GM19238 (cell line): Measurements from ENCODE around the gene TMEM91.
A peak's percentile ranks its signal among the peaks of the same experiment; 100 is the strongest.
"Not testable (repeated sequence)": the region's sequence is repeated elsewhere in the genome, so short reads cannot be mapped to it uniquely, and the experiment has no call there.

Experiments used
- DNase-seq: peaks from one replicate; pipeline ENCODE4 v3.0.0; 2011; ENCODE audit warnings: low spot score; ENCODE audit not compliant: insufficient read length

TMEM91 gene

DNA sequence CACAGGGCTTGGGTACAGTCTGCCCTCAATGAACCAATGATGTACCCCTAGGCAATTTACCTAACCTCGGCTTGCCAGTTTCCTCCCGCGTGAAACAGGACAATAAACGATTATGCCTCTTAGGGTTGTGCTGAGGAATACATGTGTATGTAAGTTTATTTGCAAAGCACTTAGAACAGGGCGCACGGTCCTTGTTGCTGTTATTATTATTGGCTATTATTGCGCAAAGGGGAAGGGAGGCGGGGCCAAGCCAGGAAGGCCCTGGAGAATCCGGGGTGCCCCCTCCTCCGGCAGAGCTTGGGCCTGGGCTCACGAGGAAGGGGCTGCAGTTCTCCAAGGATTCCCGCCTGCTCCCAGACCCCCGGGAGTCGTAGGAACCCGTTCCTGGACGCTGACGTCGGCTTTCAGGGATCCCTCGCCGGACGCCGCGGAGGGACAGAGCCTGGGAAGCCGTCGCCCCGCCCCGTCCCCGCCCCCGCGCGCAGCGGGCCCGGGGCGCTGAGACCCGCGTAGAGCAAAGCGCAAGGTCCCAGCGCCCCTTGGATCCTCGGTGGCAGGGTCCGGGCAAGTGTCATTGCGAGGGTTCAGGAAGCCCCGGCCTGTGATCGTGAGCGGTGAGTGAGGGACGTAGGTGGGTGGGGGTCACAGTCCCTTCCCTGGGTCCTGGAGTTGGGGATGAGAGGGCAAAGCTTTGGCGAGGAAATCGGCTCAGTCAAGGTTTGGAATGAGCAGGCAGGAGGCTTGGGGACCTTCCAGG lies at the start of gene TMEM91:
TSS of gene TMEM91 (plus strand) at position 293 of the 757 bp plus-strand sequence. CDS start 1,777 bp downstream, outside the sequence.
- no peak for DNase-seq

DNA sequence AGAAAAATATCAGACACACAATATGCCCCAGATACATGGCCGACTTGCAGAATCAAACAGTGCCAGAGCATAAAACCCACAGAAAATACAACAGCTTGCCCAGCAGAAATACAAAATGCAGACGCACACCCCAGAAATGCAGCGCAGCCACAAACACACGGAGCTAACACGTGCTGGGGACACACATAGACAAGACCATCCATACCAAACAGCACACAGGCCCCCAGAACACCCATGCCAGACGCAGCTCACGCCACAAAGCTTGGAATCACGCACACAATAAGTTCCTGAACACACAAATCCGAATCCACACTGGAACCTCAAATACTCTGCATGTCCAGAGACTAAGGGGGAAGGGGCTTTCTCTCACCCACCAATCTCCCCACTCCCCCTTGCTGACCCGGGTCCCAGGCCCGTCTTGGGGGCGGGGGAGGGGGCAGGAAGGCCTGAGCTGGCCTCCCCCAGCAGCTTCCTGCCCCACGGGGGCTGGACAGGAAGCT lies 49.2 kb upstream of the TMEM91 start:
- DNase-seq: no peak

DNA sequence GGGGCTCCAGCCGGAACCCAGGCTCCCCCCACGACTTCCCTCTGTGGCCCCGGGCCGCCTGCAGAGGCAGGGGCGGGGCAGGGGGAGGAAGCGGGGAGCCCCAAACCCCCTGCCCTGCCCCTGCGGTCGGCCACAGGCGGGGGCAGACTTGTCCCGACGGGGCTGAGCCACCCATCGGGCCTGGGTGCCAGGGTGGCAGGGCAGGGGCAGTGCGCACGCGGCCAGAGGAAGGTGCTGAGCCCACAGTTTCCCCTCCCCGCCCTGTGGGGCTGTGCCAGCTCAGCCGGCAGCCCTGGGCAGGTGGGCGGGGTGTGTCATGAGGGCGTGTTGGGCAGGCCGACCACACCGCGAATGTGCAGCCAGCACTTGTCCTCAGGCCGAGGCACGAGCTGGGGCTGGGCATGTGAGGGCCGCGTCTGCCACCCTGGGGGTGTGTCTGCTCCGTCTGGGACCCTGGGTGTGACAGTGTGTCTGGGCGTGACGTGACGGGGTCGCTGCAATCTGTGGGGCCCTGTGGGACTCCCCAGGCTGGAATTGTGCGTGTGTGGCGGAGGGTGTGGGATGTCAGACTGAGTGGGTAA lies 48.7 kb upstream of the TMEM91 start:
- DNase-seq: peak; percentile 91

DNA sequence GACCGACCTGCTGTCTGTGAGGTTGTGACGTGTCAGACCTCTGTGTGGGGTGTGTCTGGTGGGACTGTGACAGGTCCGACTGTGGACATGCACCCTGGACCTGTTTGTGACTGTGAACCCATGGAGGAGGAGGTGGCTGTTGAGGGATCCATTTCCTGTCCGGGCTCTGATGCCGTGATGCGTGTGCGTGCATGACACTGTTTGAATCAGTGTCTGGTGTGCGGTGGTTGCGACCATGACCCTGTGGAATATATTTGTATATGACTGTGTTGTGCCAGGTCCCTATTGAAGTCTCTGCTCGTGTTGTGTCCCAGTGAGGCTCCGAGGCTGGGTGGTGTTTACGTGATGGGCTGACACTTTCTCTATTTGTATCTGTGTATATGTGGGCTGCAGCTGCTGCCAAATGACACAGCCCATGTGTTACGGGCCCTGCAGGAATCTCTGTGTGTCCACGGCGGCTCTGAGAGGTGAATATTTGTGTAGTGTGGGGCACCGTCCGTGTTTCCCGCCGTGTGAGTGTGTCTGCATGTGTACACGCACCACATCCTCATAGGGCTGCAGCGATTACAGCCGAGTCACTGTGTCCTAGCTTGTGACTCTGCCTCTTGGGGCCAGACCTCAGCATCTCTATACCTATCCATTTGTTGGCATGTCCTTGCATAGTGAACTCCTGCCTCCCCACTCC lies 48.0 kb upstream of the TMEM91 start:
- DNase-seq: no peak

DNA sequence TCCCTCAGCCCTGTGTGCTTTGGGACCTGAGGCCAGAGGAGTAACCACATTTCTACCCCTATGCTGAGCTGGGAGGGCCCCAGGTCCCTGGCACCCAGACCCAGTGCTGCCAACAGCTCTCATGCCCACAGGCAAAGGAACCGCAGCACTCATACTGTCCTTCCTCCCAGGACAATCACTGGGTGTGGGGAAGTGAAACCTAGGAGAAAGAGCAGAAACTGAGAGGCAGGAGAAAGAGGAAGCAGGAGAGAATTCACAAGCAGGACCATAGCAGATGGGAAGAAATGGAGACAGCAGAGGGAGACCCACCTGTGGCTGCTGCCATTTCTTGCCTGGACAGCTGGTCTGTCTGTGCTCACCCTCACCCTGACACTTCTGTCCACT lies 47.5 kb upstream of the TMEM91 start:
- no peak for DNase-seq

DNA sequence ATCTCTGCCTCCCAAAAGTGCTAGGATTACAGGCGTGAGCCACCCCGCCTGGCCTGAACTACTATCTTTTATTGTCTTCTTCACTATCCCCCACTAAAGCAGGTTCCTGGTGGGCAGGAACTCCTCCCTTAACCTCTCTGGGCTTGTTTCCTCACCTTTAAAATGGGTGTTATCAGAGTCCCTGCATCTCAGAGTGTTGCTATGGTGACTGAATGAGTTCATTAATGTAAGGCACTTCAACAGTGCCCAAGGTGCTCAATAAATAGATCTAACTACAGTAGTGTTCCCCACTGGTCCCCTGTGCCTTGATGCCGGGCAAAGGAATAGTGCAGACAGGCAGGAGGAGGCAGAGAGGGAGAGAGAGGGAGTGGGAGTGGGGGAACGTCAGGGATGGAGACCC lies 45.9 kb upstream of the TMEM91 start:
- no peak for DNase-seq

DNA sequence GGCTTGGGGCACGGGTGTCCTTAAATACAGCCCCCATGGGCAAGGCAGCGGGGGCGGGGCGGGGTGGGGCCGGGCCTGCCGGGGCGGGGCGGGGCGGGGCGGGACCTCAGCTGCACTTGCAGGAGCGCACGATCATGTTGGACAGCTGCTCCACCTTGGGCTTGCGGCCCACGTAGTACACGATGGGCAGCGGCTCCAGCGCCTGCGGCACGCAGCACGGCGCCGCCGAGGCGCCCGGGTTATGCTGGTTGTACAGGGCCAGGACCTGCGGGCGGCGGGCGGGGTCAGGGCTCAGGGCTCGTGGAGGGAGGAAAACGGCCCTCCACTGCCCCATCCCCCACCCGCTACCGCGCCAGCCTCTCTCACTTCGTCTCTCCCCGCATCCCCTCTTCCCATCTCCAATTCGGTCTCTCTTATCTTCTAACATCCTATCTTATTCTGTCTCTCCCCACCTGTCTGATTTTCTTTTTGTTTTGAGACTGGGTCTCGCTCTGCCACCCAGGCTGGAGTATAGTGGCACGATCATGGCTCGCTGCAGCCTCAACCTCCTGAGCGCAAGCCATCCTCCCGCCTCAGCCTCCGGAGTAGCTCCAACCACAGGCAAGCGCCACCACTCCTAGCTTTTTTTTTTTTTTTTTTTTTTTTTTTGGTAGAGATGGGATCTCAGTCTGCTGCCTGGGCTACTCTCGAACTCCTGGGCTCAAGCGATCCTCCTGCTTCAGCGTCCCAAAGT lies 45.2 kb upstream of the TMEM91 start:
- DNase-seq: no peak

DNA sequence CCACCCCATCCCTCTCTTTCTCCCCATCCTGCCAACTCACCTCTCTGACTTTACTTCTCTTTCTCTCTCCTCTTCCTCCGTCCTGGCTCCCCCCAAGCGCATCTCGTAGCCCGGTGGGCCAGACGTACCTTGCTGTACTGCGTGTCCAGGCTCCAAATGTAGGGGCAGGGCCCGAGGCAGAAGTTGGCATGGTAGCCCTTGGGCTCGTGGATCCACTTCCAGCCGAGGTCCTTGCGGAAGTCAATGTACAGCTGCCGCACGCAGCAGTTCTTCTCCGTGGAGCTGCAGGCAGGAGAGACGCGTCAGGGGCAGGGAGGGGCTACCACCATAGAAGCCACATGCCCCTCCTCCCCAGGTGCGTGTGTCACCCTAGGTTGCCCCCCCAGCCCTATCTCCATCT lies 44.3 kb upstream of the TMEM91 start:
- DNase-seq: no peak

DNA sequence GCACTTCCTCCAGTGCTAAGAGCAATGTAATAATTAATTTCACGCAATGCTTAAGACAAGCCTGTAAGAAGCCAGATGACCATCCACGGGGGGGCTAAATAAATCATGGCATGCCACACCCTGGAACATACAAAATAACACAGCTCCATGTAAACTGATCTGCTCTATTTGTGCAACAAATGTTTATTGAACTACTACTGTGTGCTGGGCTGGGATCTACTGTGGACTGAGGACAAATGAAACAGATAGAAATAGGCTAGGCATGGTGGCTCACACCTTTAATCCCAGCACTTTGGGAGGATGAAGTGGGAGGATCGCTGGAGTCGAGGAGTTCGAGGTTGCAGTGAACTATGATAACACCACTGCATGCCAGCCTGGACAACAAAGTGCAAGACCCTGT lies 43.9 kb upstream of the TMEM91 start:
- no peak for DNase-seq

DNA sequence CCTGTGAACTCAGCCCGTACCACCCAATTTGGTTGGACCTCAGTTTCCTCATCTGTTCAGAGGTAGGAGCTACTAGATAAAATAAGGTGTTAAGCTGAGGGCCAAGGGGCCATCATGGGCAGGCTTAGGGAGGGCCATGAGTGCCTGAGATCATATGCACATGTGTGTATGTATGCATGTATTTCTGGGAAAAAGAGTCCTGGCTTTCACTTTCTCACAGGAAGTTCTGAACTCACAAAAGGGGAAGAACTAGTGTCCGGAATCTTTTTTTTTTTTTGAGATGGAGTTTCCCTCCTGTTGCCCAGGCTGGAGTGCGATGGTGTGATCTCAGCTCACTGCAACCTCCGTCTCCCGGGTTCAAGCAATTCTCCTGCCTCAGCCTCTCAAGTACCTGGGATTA lies 41.5 kb upstream of the TMEM91 start:
- no peak for DNase-seq

DNA sequence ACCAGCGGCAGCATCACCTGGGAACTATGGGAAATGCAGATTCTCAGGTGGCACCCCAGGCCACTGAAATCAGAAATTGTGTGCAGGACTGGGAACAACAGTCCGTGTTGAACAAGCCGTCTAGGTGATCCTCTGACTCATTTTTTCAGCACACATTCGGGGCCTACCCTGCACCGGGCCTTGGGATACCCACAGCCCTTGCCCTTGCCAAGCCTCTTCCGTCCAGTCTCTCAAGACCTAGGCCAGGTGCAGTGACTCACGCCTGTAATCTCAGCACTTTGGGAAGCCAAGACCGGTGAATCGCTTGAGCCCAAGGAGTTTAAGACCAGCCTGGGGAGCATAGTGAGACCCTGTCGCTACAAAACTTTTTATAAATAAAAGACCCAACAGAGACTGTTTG lies 40.9 kb upstream of the TMEM91 start:
- DNase-seq: no peak

DNA sequence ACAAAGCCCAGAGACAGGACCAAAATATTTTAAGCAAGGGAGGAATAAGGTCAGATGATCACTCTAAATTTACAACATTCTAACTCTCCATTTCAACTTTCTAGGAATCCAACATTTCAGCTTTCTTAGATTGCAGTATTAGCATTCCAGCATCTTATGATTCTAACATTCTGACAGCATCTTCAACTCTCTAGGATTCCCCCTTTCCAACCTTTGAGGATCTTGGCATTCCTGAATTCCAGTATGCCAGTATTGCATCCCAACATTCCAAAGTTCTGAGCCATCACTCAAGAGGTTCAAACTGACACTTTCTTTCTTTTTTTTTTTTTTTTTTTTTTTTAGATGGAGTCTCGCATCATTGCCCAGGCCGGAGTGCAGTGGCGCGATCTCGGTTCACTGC lies 36.4 kb upstream of the TMEM91 start:
- DNase-seq: no peak

DNA sequence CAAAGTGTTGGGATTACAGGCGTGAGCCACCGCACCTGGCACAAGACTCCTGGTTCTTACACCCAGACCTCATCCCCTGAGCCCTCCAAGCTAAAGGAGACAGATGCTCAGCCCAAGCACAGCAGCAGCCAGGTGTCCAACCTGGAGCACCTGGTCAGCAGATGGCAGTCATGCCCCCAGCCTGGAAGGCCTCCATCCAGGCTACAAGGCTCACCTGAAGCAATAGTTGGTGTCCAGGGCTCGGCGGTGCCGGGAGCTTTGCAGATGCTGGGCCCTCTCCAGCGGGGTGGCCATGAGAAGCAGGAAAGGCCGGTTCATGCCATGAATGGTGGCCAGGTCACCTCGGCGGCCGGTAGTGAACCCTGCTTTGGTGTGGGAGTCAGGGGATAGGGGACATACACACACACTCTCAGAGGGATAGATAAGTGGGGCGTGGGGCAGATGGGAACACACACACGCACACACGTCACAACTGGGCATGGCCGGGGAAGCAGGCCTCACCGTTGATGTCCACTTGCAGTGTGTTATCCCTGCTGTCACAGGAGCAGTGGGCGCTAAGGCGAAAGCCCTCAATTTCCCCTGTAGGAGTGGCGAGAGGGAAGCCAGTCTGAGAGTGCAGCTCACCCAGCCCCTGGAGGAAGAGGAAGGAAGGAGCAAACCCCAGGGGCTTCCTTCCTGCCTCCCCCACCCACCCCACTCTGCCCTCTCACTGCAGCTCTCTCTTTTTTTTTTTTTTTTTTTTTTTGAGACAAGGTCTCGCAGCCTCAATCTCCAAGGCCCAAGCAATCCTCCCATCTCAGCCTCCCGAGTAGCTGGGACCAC lies 34.5 kb upstream of the TMEM91 start:
- DNase-seq: no peak

DNA sequence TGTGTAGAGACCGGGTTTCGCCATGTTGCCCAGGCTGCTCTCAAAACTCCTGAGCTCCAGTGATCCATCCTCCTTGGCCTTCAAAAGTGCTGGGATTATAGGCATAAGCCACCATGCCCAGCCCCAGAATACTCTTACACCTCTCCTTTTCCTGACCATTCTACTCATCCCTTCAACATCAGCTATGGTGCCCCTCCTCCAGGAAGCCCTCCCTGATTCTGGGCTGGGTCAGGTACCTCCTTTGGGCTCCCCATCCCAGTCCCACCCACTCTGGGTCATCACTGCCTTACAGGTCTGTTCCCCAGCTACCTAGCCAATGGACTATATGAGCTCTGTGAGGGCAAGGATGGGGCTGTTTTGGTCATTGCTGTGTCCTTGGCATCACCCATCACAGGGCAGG lies 32.2 kb upstream of the TMEM91 start:
- no peak for DNase-seq

DNA sequence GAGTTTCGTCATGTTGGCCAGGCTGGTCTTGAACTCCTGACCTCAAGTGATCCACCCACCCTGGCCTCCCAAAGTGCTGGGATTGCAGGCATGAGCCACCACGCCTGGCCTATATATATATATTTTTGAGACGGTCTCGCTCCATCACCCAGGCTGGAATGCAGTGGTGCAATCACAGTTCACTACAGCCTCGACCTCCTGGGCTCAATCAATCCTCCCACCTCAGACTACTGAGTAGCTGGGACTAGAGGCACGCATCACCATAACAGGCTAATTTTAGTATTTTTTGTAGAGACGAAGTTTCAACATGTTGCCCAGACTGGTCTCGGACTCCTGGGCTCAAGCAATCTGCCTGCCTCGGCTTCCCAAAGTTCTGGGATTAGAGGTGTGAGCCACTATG lies 29.4 kb upstream of the TMEM91 start:
- DNase-seq: not testable (repeated sequence)

DNA sequence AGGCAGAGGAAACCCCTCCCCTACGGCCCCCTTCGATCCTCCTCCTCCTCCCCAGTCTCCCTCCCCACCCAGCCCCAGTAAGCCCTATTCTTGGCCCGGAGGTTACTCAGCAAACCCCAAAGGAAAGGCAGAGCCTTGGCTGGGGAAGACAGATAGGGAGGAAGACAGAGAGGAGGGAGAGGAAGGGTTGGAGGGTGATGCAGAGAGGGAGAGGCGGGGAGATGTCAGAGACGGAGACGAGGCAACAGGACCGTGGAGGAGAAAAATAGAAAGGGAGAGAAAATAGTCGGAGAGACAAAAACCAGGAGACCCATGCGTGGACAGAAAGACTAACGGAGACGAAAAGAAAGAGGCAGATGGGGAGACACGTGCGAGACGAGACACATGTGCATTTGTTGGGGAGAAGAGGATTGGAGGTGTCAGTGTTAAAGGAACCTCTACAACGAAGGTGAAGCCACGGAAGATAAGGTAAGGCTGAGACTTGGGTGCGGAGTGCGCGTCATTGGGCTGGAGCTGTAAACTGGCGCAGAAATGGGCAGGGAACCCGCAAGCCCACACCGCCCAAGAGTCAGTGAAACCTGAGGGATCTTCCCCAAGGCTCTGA lies 25.5 kb upstream of the TMEM91 start:
- no peak for DNase-seq

DNA sequence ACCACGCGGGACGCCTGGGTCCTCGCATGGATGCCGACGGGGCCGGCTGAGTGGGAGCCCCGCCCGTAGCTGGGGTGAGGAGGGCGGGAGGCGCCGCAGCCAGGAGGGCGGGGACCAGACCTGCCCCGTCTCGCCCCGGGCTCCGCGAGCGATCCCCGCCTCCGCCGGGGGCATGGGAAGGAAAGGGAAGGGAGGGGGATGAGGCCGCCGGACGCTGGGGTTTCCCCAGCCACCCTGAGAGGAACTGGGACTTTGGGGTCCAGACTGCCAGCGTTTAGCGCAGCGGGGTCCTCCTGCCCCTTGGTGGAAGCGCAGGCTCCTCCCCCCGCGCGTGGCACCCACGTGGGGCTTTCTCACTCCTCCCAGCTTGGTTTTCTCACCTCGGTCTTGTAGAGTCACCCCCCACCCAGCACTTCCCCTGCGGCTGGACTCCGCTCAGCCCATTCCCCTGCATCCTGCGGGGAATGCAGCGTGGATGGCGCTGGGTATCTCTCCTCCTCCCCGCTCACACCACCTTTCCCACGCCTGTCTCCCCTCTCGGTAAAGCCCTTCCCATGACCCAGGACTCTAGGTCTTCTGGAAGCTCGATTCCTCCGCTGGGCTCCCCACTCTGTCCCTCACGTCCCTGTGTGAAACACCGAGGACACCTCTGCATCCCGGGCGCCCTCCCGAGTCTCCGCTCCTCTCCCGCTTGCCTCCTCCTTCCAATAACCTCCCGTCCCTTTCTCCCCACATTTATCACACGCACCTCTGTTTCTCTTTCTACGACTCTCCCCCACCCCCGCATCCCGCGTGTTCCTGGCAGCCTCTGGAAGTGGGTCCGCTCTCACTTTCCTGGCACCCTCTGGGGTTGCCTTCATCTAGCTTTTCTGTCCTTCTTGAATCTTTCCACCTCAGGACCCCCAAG lies 24.7 kb upstream of the TMEM91 start:
- DNase-seq: no peak

DNA sequence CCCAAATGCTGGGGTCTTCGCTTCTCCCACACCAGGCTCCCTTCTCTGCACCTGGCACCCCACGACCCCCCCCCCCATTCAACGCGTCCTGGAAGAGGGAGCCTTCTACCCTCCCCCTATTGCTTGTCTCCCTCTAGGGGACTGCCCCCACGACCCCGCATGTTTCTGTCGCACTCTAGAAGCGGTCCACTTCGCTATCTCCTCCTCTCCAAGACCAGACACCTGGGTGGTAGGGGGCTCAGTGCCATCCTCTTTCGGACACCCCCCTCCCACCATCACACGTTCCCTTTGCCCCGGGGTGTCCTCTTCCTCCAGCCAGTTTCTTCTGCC lies 24.1 kb upstream of the TMEM91 start:
- no peak for DNase-seq

DNA sequence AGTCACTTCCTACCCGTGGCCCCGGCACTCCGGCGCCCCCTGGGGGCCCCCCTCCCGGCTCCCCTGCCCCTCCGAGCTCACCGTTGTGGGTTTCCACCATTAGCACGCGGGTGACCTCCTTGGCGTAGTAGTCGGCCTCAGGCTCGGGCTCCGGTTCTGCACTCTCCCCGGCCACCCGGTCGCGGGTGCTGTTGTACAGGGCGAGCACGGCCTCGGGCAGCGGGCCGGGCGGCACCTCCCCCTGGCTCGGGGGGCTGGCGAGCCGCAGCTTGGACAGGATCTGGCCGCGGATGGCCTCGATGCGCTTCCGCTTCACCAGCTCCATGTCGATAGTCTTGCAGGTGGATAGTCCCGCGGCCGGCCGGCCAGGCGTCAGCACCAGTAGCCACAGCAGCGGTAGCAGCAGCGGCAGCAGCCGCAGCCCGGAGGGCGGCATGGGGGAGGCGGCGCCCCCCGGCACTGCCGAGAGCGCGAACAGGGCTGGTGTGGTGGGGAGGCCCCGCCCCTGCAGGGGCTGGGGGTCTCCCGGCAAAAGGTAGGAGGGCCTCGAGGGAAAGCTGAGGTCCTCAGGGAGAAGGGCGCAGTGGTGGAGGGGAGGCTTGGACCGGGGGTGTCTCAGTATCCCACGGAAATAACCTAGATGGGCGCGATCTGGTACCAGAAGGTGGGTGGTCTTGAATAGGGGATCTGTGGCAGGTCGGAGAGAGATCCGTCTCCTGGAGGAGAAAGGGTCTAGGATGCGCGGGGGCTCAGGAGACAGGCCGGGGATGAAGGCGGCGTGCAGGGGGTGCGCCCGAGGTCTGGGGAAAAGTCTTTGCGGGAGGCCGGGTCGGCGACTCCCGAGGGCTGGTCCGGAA lies 23.5 kb upstream of the TMEM91 start:
- DNase-seq: no peak
